SK-N-SH (cell line): ENCODE measurements around the gene MYO9A.

Experiments used
- CTCF ChIP-seq: fragments of 200-600 bp; sonication (generic); IDR thresholded peaks from 2 replicates; pipeline ENCODE4 v1.6.1; 2017; ENCODE audit warnings: antibody characterized with exemption, mild to moderate bottlenecking, moderate library complexity
- EP300 ChIP-seq, 2 experiments: IDR thresholded peaks; 2 replicates each; pipeline versions ENCODE4 v1.4.0 to v1.6.1; 2012; ENCODE audit warnings: borderline replicate concordance in 1 of 2, low read depth in 1 of 2, low read length in 1 of 2
- FOXJ3 ChIP-seq: sonication (generic); formaldehyde crosslinking; IDR thresholded peaks from 2 replicates; pipeline ENCODE4 v1.5.1; 2020; ENCODE audit warnings: mild to moderate bottlenecking, missing genetic modification reagents
- MAX ChIP-seq: IDR thresholded peaks from 2 replicates; pipeline ENCODE4 v1.4.0; 2012; ENCODE audit warnings: low read depth
- RAD21 ChIP-seq: IDR thresholded peaks from 2 replicates; pipeline ENCODE4 v1.6.1; 2012; ENCODE audit warnings: mild to moderate bottlenecking, low read length
- RCOR1 ChIP-seq: fragments of 150-350 bp; IDR thresholded peaks from 2 replicates; pipeline ENCODE4 v1.6.1; 2017; ENCODE audit warnings: antibody characterized with exemption, low read length
- RFX5 ChIP-seq: IDR thresholded peaks from 2 replicates; pipeline ENCODE4 v1.6.1; 2012; ENCODE audit warnings: mild to moderate bottlenecking, improper control_type of control experiment, low read length
- SMC3 ChIP-seq: IDR thresholded peaks from 2 replicates; pipeline ENCODE4 v1.6.1; 2012; ENCODE audit warnings: low read depth, low read length, improper control_type of control experiment
- TEAD4 ChIP-seq: IDR thresholded peaks from 2 replicates; pipeline ENCODE4 v1.4.0; 2012; ENCODE audit warnings: mild to moderate bottlenecking, borderline replicate concordance; ENCODE audit not compliant: insufficient read depth
- ZBTB33 ChIP-seq: IDR thresholded peaks from 2 replicates; pipeline ENCODE4 v1.4.0; 2012; ENCODE audit warnings: low read depth, borderline replicate concordance

- TF ChIP-seq CTCF (no peak), TEAD4 (no peak), RCOR1 (no peak), FOXJ3 (CRISPR knock-in tag) (no peak), RFX5 (no peak), EP300 (IDR thresholded peaks at IDR 0.05; ENCODE audit: borderline replicate concordance in 1 of 2, low read depth in 1 of 2, low read length in 1 of 2) (no peak), MAX (no peak), RAD21 (no peak), SMC3 (no peak), ZBTB33 (no peak)
These were observed 192.8 kb downstream of the MYO9A start for GRCh38 chr15:71925145-71925544.
